Measurements from ENCODE around the gene ZBED5.

ZBED5 gene

DNA sequence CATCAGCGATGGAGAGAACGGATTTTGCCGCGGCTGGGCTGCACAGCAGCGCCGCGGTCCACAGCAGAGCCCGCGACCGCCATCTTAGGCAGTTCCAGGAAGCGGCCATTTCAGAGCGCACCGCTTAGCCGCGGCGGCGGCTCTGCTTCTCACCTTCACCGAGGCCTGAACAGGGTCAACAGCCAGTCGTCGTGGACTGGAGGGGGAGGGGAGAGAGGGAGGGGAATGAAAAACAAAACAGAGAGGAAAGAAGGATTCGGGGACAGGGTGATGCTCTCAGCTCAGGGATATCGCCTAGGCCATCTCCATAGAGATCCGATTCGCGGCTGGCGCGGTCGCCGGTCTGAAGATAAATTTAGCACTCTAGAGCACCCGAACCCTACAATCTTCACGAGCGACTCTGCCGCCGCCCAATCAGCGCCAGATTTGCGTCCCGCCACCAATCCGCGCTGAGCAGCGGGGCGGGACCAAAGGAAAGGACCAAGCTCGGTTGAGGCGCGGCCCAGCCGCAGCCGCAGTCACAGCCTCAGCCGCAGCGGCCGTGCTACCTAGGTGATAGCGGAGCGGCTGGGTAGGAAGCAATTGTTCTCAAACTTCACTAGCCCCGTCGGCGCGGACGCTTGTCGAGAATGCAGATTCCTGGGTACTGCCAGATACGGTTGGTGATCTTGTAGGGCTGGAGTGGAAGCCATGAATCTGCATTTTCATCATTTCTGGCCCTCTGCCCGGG, at the start of gene ZBED5:
TSS of gene ZBED5 (minus strand) at position 345 of the 730 bp plus-strand sequence. CDS start 3,108 bp downstream, outside the sequence.
- peak within 1 kb of the TSS; percentile 93 for H3K4me3 ChIP-seq (ENCODE audit: low read length)
- TF ChIP-seq, protein P1, sequence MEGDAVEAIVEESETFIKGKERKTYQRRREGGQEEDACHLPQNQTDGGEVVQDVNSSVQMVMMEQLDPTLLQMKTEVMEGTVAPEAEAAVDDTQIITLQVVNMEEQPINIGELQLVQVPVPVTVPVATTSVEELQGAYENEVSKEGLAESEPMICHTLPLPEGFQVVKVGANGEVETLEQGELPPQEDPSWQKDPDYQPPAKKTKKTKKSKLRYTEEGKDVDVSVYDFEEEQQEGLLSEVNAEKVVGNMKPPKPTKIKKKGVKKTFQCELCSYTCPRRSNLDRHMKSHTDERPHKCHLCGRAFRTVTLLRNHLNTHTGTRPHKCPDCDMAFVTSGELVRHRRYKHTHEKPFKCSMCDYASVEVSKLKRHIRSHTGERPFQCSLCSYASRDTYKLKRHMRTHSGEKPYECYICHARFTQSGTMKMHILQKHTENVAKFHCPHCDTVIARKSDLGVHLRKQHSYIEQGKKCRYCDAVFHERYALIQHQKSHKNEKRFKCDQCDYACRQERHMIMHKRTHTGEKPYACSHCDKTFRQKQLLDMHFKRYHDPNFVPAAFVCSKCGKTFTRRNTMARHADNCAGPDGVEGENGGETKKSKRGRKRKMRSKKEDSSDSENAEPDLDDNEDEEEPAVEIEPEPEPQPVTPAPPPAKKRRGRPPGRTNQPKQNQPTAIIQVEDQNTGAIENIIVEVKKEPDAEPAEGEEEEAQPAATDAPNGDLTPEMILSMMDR (conservative IDR thresholded peaks at IDR 0.05; ENCODE audit: low read depth, low read length) = no peak

DNA sequence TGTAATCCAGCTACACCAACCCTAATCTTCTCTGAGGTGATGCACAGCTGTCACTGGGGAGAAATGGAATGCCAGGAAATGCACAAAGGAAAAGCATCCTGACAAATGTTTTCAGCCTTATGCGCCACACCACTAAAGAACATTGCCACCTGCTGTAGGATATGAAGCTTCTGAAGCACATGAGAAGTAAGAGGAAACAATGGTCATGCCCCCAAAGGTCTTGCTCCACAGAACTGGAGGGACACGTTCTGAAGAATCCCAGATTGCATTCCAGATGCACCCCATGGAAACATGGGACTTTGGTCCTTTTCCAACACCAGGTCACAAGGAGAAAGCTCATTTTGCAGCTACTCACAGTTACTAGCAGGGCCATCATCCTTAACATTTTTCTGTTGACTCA, 48.7 kb upstream of the ZBED5 start:
- no peak overlapping the region for H3K4me3 ChIP-seq (ENCODE audit: low read length)
- TF ChIP-seq, protein P1 (conservative IDR thresholded peaks at IDR 0.05; ENCODE audit: low read depth, low read length) = peak; percentile 29
- peak; percentile 47 for DNase-seq (ENCODE audit: low read depth)

More for the DNA sequence above, at the start of gene ZBED5:
- DNase-seq (ENCODE audit: low read depth) = peak; percentile 91

DNA sequence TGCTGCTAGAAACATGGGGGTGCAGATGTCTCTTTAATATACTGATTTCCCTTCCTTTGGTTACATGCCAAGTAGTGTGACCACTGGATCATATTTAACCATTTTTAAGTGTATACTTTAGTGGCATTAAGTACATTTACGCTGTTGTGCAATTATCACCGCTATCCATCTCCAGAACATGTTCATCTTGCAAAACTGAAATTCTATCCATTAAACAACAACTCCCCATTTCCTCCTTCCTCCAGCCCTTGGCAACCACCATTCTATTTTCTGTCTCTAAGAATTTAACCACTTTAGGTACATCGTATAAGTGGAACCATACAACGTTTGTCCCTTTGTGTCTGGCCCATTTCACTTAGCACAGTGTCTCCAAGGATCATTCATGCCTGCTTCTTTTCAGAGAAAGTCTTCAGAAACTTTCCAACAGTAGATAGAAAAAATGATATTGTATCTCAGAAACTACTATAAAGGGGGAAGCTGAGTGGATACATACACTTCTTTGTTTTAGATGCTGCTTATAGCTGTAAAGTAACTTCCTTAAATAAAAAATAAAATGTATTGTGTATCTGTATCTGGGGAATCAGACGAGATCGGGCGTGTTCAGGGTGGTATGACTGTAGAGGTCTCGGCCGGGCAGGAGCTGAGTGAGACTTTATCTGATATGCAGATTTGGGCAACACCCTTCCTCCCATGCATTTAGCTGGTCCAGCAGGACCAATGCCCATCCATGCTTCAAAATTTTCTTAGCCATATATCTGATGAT, 44.6 kb upstream of the ZBED5 start:
- no peak for DNase-seq (ENCODE audit: low read depth)
- H3K4me3 ChIP-seq (ENCODE audit: low read length) = no peak overlapping the region
- TF ChIP-seq, protein P1 (conservative IDR thresholded peaks at IDR 0.05; ENCODE audit: low read depth, low read length) = no peak

DNA sequence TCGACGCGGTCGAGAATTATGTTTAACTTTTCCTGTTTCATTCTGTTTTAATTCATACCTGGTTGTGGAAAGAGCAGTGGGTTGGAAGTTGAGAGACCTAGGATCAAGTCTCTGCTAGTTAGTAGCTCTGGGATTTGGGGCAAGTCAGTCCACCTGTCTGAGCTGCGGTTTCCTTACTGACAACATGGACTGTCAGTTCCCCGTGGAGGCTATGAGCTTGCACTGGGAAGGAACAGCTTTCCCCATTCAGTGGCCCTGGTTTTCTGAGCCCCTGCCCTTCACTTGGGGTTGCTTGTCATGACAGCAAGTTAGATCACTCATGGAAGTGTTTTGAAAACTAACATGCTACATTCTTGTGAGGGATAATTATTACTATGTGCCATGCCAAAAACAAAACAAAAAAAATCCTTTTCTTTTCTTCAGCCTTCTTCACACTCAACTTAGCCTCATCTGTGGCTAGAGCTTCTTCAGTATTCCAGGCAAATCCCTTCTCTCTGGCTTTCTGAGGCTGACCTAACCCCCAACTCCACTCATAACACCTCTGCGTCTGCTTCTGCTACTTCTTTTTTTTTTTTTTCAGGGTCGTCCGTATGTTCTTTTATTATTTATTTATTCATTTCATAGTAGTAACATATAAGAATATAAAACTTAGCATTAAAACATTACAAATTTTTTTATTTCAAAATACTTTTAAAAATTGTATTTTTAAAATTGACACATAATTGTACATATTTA, 43.0 kb upstream of the ZBED5 start:
- no peak overlapping the region for H3K4me3 ChIP-seq (ENCODE audit: low read length)
- DNase-seq (ENCODE audit: low read depth) = no peak
- TF ChIP-seq, protein P1 (conservative IDR thresholded peaks at IDR 0.05; ENCODE audit: low read depth, low read length) = no peak

DNA sequence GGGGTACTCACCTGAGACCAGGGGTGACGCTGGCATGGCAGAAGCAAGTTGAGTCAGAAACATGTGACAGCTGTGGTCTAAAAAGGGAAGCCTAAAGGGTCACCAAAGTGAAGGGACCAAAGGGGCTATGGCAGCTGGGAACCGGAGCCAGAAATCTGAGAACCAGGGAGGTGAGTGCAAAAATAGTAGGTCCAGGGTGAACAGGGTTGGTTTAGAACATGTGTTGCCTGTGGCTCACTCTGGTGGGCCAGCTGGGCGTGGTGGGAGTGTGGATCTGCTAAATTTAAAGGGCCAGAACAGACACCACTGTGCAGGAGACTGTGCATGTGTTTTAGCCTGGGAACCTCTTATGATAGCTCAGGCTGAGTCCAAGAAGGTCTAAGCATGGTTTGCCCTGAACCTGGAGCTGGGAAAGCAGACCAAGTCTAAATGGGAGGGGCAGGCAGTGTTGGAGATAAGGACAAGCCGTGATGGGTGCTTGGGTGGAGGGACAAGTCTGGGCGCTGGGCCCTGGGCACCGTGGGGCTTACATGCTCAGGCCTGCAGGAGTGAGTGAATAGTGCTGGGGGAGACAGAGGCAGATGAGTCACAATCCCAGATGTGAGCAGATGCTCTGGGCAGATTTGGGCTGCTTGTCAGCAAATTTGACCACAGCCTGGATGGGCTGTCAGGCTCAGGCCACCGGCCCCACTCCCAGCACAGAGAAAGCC, 41.4 kb upstream of the ZBED5 start:
- H3K4me3 ChIP-seq (ENCODE audit: low read length) = no peak overlapping the region
- no peak for DNase-seq (ENCODE audit: low read depth)
- TF ChIP-seq, protein P1 (conservative IDR thresholded peaks at IDR 0.05; ENCODE audit: low read depth, low read length) = no peak

DNA sequence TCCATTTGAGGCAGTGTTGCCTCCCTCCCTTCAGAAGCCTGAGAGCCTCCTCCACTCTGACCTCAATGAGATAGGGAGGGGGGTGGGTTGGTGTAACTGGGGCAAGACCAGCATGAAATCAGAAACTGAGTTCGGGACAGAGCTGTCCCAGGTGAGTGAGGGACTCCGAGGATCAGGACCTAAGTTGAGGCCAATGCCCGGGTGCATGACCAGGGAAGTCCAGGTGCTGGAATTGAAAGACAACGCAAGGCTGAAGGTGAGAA, 40.8 kb upstream of the ZBED5 start:
- TF ChIP-seq, protein P1 (conservative IDR thresholded peaks at IDR 0.05; ENCODE audit: low read depth, low read length) = no peak
- DNase-seq (ENCODE audit: low read depth) = no peak
- no peak overlapping the region for H3K4me3 ChIP-seq (ENCODE audit: low read length)
